GM12801 (cell line): ENCODE data around the gene FAM124A.

ENCODE experiments used
- TF ChIP-seq, protein P1 (sequence below): IDR thresholded peaks from one replicate; pipeline ENCODE4 v1.5.1; 2011; ENCODE audit warnings: control low read depth; ENCODE audit not compliant: insufficient read length; ENCODE audit errors: extremely low read depth

The FAM124A gene

GRCh38 chr13:51313619-51314018 is 91.4 kb downstream of the FAM124A start:
- TF ChIP-seq, protein P1, sequence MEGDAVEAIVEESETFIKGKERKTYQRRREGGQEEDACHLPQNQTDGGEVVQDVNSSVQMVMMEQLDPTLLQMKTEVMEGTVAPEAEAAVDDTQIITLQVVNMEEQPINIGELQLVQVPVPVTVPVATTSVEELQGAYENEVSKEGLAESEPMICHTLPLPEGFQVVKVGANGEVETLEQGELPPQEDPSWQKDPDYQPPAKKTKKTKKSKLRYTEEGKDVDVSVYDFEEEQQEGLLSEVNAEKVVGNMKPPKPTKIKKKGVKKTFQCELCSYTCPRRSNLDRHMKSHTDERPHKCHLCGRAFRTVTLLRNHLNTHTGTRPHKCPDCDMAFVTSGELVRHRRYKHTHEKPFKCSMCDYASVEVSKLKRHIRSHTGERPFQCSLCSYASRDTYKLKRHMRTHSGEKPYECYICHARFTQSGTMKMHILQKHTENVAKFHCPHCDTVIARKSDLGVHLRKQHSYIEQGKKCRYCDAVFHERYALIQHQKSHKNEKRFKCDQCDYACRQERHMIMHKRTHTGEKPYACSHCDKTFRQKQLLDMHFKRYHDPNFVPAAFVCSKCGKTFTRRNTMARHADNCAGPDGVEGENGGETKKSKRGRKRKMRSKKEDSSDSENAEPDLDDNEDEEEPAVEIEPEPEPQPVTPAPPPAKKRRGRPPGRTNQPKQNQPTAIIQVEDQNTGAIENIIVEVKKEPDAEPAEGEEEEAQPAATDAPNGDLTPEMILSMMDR, result no peak

DNA sequence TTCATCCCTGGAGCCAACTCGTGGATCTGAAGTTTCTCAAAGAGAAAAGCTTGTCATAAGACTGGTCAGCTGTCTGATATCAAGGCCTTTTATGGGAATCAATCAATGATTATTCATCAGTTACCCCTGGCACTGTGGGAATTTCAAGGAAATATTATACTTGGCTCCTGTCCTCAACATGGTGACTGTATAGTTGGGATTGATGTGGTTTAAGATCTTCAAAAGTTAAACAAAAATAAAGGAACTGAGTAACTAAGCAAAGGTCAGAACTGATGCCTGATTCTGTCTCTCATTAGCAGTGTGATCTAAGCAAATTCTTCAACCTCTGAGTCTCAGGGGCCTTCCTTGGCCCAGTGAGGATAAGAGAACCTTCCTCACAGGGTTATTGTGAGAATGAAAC is 95.1 kb downstream of the FAM124A start:
- TF ChIP-seq, protein P1, result no peak

DNA sequence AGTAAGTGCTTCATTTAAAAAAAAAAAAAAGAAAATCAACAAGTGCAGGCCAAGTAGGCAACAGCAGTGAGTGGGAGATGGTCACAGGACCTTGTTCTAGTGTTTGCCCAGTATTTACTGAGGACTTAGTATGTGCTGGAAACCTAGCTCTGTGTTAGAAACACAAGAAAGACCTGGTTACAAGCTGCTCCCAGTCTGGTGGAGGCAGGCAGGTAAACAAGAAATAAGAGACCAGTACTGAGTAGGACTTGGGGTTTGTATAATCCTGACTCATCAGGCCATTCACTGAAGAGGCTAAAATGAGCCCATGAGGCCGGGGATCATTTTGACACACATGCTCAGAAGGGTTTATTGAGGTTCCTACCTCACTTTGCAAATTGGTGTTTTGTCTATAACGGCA is 95.8 kb downstream of the FAM124A start:
- TF ChIP-seq, protein P1, result no peak

DNA sequence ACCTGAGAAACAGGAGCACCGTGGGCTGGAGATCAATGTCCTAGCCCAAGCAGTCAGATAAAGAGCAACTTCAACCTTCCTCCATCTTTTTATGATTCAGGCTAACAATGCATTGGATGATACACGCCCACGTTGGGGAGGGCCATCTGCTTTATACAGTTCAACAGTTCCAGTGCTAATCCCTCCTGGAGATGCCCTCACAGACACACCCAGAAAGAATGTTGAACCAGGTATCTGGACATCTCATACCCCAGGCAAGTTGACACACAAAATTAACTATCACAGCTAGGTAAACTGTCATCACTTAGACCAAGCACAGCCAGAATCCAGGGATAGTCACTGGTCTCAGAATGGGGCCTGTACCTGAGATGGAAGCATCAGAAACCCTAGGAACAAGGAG is 96.7 kb downstream of the FAM124A start:
- TF ChIP-seq, protein P1, result no peak

DNA sequence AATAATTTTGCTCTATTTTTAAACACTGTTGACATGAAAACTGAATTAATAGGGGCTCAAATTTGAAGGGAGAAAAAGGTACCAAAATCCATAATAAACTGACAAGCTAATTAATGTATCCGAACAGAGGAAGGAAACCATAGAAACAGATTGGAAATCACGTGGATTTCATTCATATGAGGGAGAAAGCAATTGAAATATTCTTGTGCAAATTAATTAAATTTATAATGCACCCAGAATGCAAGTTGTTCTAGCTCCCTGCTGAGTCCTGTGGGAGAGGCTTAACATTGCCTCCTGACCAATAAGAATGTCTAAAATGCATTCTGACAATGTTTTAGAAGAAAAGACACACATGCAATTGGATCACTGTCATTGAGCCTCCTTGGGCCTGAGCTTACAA is 99.6 kb downstream of the FAM124A start:
- TF ChIP-seq, protein P1, result no peak

- TF ChIP-seq, protein P1, result no peak
These were observed 100.6 kb downstream of the FAM124A start for GRCh38 chr13:51322826-51323225.

DNA sequence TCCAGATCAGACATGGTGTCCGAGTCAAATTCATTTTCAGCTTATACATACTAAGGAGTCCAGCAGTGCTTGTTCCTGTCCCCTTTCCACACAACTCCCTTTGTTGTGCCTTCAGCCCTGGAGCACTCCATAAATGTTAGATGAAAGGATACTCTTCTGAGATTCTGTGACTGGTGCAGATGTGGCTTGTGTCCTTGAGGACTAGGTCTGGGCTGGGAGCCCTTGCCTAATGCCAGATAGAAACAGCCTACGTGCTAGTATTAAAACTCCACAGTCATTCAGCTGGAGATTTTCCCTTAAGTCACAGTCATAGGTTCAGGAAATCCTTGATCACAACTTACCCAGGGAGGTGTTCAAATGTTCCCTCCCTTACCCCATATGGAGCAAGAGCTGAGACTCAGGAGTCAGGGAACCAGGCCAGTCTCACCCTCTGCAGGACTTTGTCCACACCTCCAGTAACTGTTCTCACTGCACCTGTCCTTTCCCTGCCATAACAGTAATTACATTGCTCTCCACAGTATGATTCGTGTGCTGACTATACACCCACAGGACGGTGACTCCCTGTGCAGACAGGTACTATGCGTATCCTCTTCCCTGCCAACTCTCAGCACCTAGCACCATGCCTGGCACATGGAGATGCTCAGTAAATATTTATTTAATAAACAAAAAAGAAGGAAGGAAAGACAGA is 101.8 kb downstream of the FAM124A start:
- TF ChIP-seq, protein P1, result no peak
